ENCODE measurements around the gene IL2RA.

- no peak for TF ChIP-seq EZH2 (IDR thresholded peaks at IDR 0.05; ENCODE audit: borderline replicate concordance, insufficient read depth, low read length, poor library complexity, severe bottlenecking)
- TF ChIP-seq CTCF (IDR thresholded peaks at IDR 0.05; ENCODE audit: poor library complexity, severe bottlenecking), result no peak
- TF ChIP-seq, protein P1, sequence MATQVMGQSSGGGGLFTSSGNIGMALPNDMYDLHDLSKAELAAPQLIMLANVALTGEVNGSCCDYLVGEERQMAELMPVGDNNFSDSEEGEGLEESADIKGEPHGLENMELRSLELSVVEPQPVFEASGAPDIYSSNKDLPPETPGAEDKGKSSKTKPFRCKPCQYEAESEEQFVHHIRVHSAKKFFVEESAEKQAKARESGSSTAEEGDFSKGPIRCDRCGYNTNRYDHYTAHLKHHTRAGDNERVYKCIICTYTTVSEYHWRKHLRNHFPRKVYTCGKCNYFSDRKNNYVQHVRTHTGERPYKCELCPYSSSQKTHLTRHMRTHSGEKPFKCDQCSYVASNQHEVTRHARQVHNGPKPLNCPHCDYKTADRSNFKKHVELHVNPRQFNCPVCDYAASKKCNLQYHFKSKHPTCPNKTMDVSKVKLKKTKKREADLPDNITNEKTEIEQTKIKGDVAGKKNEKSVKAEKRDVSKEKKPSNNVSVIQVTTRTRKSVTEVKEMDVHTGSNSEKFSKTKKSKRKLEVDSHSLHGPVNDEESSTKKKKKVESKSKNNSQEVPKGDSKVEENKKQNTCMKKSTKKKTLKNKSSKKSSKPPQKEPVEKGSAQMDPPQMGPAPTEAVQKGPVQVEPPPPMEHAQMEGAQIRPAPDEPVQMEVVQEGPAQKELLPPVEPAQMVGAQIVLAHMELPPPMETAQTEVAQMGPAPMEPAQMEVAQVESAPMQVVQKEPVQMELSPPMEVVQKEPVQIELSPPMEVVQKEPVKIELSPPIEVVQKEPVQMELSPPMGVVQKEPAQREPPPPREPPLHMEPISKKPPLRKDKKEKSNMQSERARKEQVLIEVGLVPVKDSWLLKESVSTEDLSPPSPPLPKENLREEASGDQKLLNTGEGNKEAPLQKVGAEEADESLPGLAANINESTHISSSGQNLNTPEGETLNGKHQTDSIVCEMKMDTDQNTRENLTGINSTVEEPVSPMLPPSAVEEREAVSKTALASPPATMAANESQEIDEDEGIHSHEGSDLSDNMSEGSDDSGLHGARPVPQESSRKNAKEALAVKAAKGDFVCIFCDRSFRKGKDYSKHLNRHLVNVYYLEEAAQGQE (IDR thresholded peaks at IDR 0.05; ENCODE audit: borderline replicate concordance), result no peak
- TF ChIP-seq EP300 (conservative IDR thresholded peaks at IDR 0.05; ENCODE audit: poor library complexity, severe bottlenecking), result no peak
- no peak for TF ChIP-seq TAF1 (IDR thresholded peaks at IDR 0.05; ENCODE audit: low read depth)
Observed at GRCh38 chr10:6047847-6048246, 14.3 kb downstream of the IL2RA start.

Data from neural cell (in vitro differentiated cells).